ENCODE results near the gene SLC1A2.

- no peak for TF ChIP-seq CTCF (IDR thresholded peaks at IDR 0.05)
- TF ChIP-seq POLR2A (IDR thresholded peaks at IDR 0.05), result no peak
Measured at GRCh38 chr11:35363246-35363801, 56.0 kb downstream of the SLC1A2 start.

All from uterus (tissue), 2 donors.